ENCODE measurements around the gene CCND3. TPM values are rescaled to one million over a fixed set of nuclear protein-coding genes. Genes with fewer than 3 reads are reported as not detected.

Gene CCND3
- total and polyA plus RNA-seq, 2 donors from 2014 or later: 42.1 to 139 TPM

DNA sequence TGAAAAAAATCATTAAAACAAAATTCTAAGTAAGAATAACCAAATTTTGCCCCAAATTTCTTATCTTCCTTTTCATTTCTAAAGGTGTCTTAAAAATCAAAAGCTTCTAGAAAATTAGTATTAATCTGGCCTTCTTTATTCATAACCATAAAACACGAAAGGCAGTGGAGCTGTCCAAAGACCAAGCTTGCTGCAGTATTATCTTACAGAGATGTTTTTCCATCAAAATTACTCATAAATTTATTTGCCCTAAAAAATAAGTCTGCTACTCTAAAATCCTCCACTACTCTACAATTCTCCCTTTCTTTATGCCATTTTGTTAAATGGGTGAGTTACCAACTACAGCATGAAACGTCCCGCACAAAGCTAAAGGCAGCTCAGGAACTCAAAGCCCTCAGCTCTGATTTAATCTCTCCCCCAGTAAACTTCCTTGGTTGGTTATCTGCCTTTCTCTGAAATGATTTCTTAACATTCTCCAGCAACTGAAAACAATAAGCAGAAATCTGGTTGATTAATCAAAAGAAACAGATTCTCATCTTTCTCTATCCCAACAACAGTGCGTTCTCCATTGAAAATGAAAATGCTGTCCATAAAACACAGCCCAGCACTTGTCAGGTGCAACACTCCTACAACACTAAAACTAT, 48.6 kb downstream of the CCND3 start:
- Histone ChIP-seq H3K9me3 (ENCODE audit: control insufficient read depth in 2 of 3, insufficient read depth in 1 of 3, low read length in 3 of 3) (no peaks in the 10 kb centered on the region), H3K4me1 (ENCODE audit: control insufficient read depth in 2 of 3, insufficient read depth in 2 of 3, low read depth in 1 of 3, low read length in 3 of 3) (peaks cover 3 to 13% (median 4%) of the 10 kb centered on the region in 3 donors), H3K27me3 (ENCODE audit: control insufficient read depth, insufficient read depth, low read length) (no peaks in the 10 kb centered on the region), H3K9ac (ENCODE audit: low read length in 3 of 3) (no peak overlapping the region), H3K4me3 (ENCODE audit: low read length in 3 of 3) (no peak overlapping the region), H3K36me3 (ENCODE audit: control insufficient read depth in 2 of 3, insufficient read depth in 3 of 3, low read length in 3 of 3) (no peaks in the 10 kb centered on the region), H3K27ac (ENCODE audit: low read depth in 2 of 2, low read length in 2 of 2) (no peak overlapping the region)
- intact Hi-C loops (cut with DNase I): no loop called here
- TF ChIP-seq, protein P1, sequence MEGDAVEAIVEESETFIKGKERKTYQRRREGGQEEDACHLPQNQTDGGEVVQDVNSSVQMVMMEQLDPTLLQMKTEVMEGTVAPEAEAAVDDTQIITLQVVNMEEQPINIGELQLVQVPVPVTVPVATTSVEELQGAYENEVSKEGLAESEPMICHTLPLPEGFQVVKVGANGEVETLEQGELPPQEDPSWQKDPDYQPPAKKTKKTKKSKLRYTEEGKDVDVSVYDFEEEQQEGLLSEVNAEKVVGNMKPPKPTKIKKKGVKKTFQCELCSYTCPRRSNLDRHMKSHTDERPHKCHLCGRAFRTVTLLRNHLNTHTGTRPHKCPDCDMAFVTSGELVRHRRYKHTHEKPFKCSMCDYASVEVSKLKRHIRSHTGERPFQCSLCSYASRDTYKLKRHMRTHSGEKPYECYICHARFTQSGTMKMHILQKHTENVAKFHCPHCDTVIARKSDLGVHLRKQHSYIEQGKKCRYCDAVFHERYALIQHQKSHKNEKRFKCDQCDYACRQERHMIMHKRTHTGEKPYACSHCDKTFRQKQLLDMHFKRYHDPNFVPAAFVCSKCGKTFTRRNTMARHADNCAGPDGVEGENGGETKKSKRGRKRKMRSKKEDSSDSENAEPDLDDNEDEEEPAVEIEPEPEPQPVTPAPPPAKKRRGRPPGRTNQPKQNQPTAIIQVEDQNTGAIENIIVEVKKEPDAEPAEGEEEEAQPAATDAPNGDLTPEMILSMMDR (IDR thresholded peaks at IDR 0.05; ENCODE audit: borderline replicate concordance, extremely low read depth, insufficient read depth): no peak
- DNase-seq (peak in 2 of 5 donors; percentile 2 to 16), FAIRE-seq (no peak)

DNA sequence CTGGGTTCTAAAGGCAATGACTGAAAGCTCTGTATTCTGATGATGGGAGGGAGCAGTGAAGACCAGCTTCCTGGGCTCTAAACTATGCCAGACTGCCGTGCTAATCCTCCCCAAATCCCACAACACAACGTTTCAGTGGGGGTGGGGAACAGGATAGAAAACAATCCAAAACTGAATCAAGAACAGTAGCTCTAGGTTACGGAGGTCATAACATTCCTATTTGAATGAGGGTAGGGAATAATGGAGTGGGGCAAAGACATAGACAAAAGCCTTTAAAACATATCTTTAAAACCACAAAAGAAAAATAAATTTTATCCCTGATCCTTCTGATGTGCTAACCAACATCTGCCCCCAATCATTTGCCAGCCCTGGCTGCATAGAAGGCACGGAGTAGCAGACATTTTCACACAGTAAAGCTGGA, 54.3 kb downstream of the CCND3 start:
- Histone ChIP-seq H3K4me3 (ENCODE audit: low read length in 3 of 3) (no peak overlapping the region), H3K9ac (ENCODE audit: low read length in 3 of 3) (no peak overlapping the region), H3K4me1 (ENCODE audit: control insufficient read depth in 2 of 3, insufficient read depth in 2 of 3, low read depth in 1 of 3, low read length in 3 of 3) (no peaks in the 10 kb centered on the region), H3K27me3 (ENCODE audit: control insufficient read depth, insufficient read depth, low read length) (no peaks in the 10 kb centered on the region), H3K9me3 (ENCODE audit: control insufficient read depth in 2 of 3, insufficient read depth in 1 of 3, low read length in 3 of 3) (no peaks in the 10 kb centered on the region), H3K36me3 (ENCODE audit: control insufficient read depth in 2 of 3, insufficient read depth in 3 of 3, low read length in 3 of 3) (no peaks in the 10 kb centered on the region), H3K27ac (ENCODE audit: low read depth in 2 of 2, low read length in 2 of 2) (no peak overlapping the region)
- intact Hi-C loops (cut with DNase I): no loop called here
- FAIRE-seq: no peak
- TF ChIP-seq, protein P1 (IDR thresholded peaks at IDR 0.05; ENCODE audit: borderline replicate concordance, extremely low read depth, insufficient read depth): no peak
- DNase-seq: no peak

DNA sequence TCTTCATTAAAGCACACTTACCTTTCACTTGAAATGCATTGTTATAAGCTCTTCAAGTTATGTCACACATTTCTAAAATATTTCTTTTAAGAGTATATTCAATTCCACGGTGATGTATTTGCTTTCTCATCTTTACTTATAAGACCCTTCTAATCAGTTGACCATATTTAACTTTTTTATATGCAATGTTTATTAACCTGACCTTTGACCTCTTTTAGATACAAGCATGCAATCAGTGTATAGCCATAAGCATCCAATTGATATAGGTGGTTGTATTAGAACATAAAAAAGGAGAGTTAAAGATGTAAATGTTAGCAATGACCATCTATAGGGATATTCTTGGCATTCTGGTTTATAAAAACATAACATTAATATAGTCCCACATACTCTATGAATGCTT, 55.7 kb downstream of the CCND3 start:
- DNase-seq: no peak
- intact Hi-C loops (cut with DNase I): no loop called here
- Histone ChIP-seq H3K27me3 (ENCODE audit: control insufficient read depth, insufficient read depth, low read length) (no peaks in the 10 kb centered on the region), H3K27ac (ENCODE audit: low read depth in 2 of 2, low read length in 2 of 2) (no peak overlapping the region), H3K36me3 (ENCODE audit: control insufficient read depth in 2 of 3, insufficient read depth in 3 of 3, low read length in 3 of 3) (no peaks in the 10 kb centered on the region), H3K9me3 (ENCODE audit: control insufficient read depth in 2 of 3, insufficient read depth in 1 of 3, low read length in 3 of 3) (no peaks in the 10 kb centered on the region), H3K4me1 (ENCODE audit: control insufficient read depth in 2 of 3, insufficient read depth in 2 of 3, low read depth in 1 of 3, low read length in 3 of 3) (no peaks in the 10 kb centered on the region), H3K9ac (ENCODE audit: low read length in 3 of 3) (no peak overlapping the region), H3K4me3 (ENCODE audit: low read length in 3 of 3) (no peak overlapping the region)
- TF ChIP-seq, protein P1 (IDR thresholded peaks at IDR 0.05; ENCODE audit: borderline replicate concordance, extremely low read depth, insufficient read depth): no peak
- FAIRE-seq: no peak

DNA sequence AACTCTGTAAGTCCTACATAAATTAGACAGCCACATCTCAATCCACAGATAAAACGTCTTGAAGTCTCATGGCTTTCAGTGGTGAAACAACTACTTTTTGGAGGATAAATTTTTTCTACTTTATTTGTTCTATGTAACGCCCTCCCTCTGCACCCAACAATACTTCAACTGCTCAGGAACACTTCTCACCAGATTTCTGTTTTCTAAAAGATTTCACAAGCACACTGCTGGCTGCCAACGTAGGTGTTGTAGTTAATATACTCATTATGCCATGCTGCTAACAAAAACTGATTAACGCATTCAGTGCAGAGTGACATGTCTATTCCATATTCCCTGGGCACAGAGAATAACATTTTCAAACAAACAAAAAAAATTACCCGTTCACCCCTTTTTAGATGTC, 56.7 kb downstream of the CCND3 start:
- Histone ChIP-seq H3K27ac (ENCODE audit: low read depth in 2 of 2, low read length in 2 of 2) (no peak overlapping the region), H3K9me3 (ENCODE audit: control insufficient read depth in 2 of 3, insufficient read depth in 1 of 3, low read length in 3 of 3) (no peaks in the 10 kb centered on the region), H3K4me3 (ENCODE audit: low read length in 3 of 3) (no peak overlapping the region), H3K4me1 (ENCODE audit: control insufficient read depth in 2 of 3, insufficient read depth in 2 of 3, low read depth in 1 of 3, low read length in 3 of 3) (no peaks in the 10 kb centered on the region), H3K9ac (ENCODE audit: low read length in 3 of 3) (no peak overlapping the region), H3K36me3 (ENCODE audit: control insufficient read depth in 2 of 3, insufficient read depth in 3 of 3, low read length in 3 of 3) (no peaks in the 10 kb centered on the region), H3K27me3 (ENCODE audit: control insufficient read depth, insufficient read depth, low read length) (no peaks in the 10 kb centered on the region)
- FAIRE-seq: no peak
- DNase-seq: no peak
- TF ChIP-seq, protein P1 (IDR thresholded peaks at IDR 0.05; ENCODE audit: borderline replicate concordance, extremely low read depth, insufficient read depth): no peak
- intact Hi-C loops (cut with DNase I): no loop called here
